Measurements from ENCODE around the gene CDH23.

Gene CDH23

DNA sequence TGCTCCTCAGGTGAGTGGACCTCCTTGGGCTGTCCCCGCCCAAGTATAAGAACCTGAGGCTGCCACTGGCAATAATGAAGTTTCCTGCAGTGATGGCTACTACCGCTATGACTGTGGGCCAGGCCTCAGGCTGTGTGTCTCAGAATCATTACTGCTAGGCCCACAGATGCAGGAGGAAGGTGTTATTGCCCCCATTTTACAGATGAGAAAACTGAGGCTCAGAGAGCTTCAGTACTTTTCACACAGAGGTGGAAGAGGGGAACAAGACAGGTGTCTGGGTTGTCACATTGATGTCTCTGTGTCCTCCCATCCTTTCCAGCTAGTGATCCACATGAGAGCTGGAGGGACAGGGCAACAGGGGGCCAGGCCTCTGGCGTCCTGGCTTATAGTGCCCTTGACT, 155.2 kb downstream of the CDH23 start:
- Histone ChIP-seq H3K4me1 (ENCODE audit: insufficient read depth, low read length) (no peaks in the 10 kb centered on the region), H3K4me3 (ENCODE audit: low read depth in 1 of 2, low read length in 2 of 2) (no peak overlapping the region), H3K9me3 (ENCODE audit: low read length) (no peaks in the 10 kb centered on the region), H3K27me3 (ENCODE audit: control insufficient read depth in 1 of 2, insufficient read depth in 2 of 2, low read length in 2 of 2) (no peaks in the 10 kb centered on the region), H3K36me3 (ENCODE audit: insufficient read depth, low read length) (no peaks in the 10 kb centered on the region), H3K27ac (ENCODE audit: low read depth, low read length) (no peak overlapping the region), H3K9ac (ENCODE audit: low read length) (no peak overlapping the region)

DNA sequence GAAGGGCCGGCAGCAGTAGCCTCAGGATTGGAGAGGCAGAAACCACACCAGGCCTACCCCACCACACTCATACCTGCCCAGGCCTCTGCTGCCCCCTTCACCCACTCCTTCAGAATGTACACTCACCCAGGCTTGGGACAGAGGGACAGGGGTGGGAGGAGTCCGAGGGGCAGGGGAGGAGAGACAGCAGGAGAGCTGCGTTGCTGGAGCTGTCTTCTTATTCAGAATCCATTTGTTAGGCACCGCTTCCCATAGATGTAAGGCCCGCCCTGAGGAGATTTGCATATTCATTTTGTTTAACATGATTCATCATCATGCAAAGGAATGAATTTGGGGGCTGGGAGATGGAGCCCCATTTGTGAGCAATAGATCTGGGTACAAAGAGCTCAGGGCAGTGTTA, 156.7 kb downstream of the CDH23 start:
- H3K36me3 ChIP-seq (ENCODE audit: insufficient read depth, low read length), result no peaks in the 10 kb centered on the region
- H3K9me3 ChIP-seq (ENCODE audit: low read length), result no peaks in the 10 kb centered on the region
- no peak overlapping the region for H3K27ac ChIP-seq (ENCODE audit: low read depth, low read length)
- no peak overlapping the region for H3K9ac ChIP-seq (ENCODE audit: low read length)
- H3K4me1 ChIP-seq (ENCODE audit: insufficient read depth, low read length), result no peaks in the 10 kb centered on the region
- H3K27me3 ChIP-seq (ENCODE audit: control insufficient read depth in 1 of 2, insufficient read depth in 2 of 2, low read length in 2 of 2), result no peaks in the 10 kb centered on the region
- H3K4me3 ChIP-seq (ENCODE audit: low read depth in 1 of 2, low read length in 2 of 2), result no peak overlapping the region

DNA sequence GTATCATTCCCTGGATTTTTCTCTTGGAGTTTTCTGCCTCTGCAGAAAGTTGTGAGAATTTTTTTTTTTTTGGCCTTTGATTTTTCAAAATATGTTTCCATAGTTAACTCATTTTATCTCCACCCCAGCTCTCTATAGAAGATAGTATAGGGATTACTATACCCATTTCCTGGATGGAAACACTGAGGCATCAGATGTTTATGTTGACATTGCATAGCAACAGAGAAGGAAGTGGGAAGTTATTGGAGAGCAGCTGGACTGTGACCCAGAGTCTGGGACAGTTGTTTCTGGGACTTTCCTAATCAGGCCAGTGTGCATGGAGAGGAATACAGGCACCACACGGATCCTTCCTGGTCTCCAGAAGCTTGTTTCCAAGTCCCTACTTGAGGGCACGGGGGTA, 158.0 kb downstream of the CDH23 start:
- no peaks in the 10 kb centered on the region for H3K9me3 ChIP-seq (ENCODE audit: low read length)
- H3K9ac ChIP-seq (ENCODE audit: low read length), result no peak overlapping the region
- no peaks in the 10 kb centered on the region for H3K4me1 ChIP-seq (ENCODE audit: insufficient read depth, low read length)
- no peak overlapping the region for H3K27ac ChIP-seq (ENCODE audit: low read depth, low read length)
- no peak overlapping the region for H3K4me3 ChIP-seq (ENCODE audit: low read depth in 1 of 2, low read length in 2 of 2)
- H3K36me3 ChIP-seq (ENCODE audit: insufficient read depth, low read length), result no peaks in the 10 kb centered on the region
- H3K27me3 ChIP-seq (ENCODE audit: control insufficient read depth in 1 of 2, insufficient read depth in 2 of 2, low read length in 2 of 2), result no peaks in the 10 kb centered on the region

DNA sequence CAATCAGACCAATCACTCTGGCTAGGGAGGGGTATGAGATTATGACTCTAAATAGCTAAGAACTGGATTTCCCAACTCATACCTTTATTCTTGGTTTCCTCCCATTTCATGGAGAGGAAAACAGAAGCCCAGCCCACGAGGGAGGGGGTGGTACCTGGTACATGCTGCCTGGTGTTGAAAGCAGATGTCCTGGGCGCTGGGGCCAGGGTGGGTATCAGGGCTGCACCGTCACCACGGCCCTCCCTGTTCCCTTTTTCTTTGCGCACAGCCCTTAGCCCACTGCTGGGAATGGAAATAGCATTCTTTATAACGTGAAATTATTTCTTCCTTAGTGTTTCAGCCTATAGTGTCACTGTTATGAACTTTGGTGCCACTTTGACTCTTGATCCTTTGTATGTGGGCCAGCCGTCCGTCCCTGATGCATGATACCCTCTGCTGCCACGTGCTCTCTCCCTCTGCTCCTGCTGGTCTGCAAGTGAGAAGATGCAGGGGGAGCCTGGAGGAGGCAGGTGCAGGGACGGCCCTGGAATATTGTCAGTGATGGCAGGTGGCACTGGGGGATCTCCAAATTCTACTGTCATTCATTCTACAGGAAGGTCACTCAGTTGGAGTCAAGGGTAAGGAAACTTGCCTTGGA, 158.5 kb downstream of the CDH23 start:
- Histone ChIP-seq H3K27ac (ENCODE audit: low read depth, low read length) (no peak overlapping the region), H3K36me3 (ENCODE audit: insufficient read depth, low read length) (no peaks in the 10 kb centered on the region), H3K9me3 (ENCODE audit: low read length) (no peaks in the 10 kb centered on the region), H3K9ac (ENCODE audit: low read length) (no peak overlapping the region), H3K4me1 (ENCODE audit: insufficient read depth, low read length) (no peaks in the 10 kb centered on the region), H3K27me3 (ENCODE audit: control insufficient read depth in 1 of 2, insufficient read depth in 2 of 2, low read length in 2 of 2) (no peaks in the 10 kb centered on the region), H3K4me3 (ENCODE audit: low read depth in 1 of 2, low read length in 2 of 2) (no peak overlapping the region)

- no peaks in the 10 kb centered on the region for H3K36me3 ChIP-seq (ENCODE audit: insufficient read depth, low read length)
- H3K27ac ChIP-seq (ENCODE audit: low read depth, low read length), result no peak overlapping the region
- no peaks in the 10 kb centered on the region for H3K4me1 ChIP-seq (ENCODE audit: insufficient read depth, low read length)
- H3K9ac ChIP-seq (ENCODE audit: low read length), result no peak overlapping the region
- no peaks in the 10 kb centered on the region for H3K27me3 ChIP-seq (ENCODE audit: control insufficient read depth in 1 of 2, insufficient read depth in 2 of 2, low read length in 2 of 2)
- no peaks in the 10 kb centered on the region for H3K9me3 ChIP-seq (ENCODE audit: low read length)
- no peak overlapping the region for H3K4me3 ChIP-seq (ENCODE audit: low read depth in 1 of 2, low read length in 2 of 2)
These were observed 159.0 kb downstream of the CDH23 start for GRCh38 chr10:71555724-71556119.

- Histone ChIP-seq H3K4me1 (ENCODE audit: insufficient read depth, low read length) (no peaks in the 10 kb centered on the region), H3K36me3 (ENCODE audit: insufficient read depth, low read length) (no peaks in the 10 kb centered on the region), H3K9ac (ENCODE audit: low read length) (no peak overlapping the region), H3K4me3 (ENCODE audit: low read depth in 1 of 2, low read length in 2 of 2) (no peak overlapping the region), H3K27me3 (ENCODE audit: control insufficient read depth in 1 of 2, insufficient read depth in 2 of 2, low read length in 2 of 2) (no peaks in the 10 kb centered on the region), H3K9me3 (ENCODE audit: low read length) (no peaks in the 10 kb centered on the region), H3K27ac (ENCODE audit: low read depth, low read length) (no peak overlapping the region)
These were observed 162.3 kb downstream of the CDH23 start for GRCh38 chr10:71558991-71559390.

GRCh38 chr10:71561003-71561574, 164.4 kb downstream of the CDH23 start:
- H3K36me3 ChIP-seq (ENCODE audit: insufficient read depth, low read length), result no peaks in the 10 kb centered on the region
- H3K4me1 ChIP-seq (ENCODE audit: insufficient read depth, low read length), result no peaks in the 10 kb centered on the region
- no peak overlapping the region for H3K4me3 ChIP-seq (ENCODE audit: low read depth in 1 of 2, low read length in 2 of 2)
- H3K9ac ChIP-seq (ENCODE audit: low read length), result no peak overlapping the region
- no peaks in the 10 kb centered on the region for H3K27me3 ChIP-seq (ENCODE audit: control insufficient read depth in 1 of 2, insufficient read depth in 2 of 2, low read length in 2 of 2)
- H3K27ac ChIP-seq (ENCODE audit: low read depth, low read length), result no peak overlapping the region
- no peaks in the 10 kb centered on the region for H3K9me3 ChIP-seq (ENCODE audit: low read length)

- no peak overlapping the region for H3K9ac ChIP-seq (ENCODE audit: low read length)
- no peaks in the 10 kb centered on the region for H3K27me3 ChIP-seq (ENCODE audit: control insufficient read depth in 1 of 2, insufficient read depth in 2 of 2, low read length in 2 of 2)
These were observed 165.5 kb downstream of the CDH23 start for GRCh38 chr10:71562181-71562580.

GRCh38 chr10:71562904-71563303, 166.2 kb downstream of the CDH23 start:
- Histone ChIP-seq H3K27ac (ENCODE audit: low read depth, low read length) (no peak overlapping the region), H3K36me3 (ENCODE audit: insufficient read depth, low read length) (no peaks in the 10 kb centered on the region), H3K9ac (ENCODE audit: low read length) (no peak overlapping the region), H3K9me3 (ENCODE audit: low read length) (no peaks in the 10 kb centered on the region), H3K4me1 (ENCODE audit: insufficient read depth, low read length) (no peaks in the 10 kb centered on the region), H3K4me3 (ENCODE audit: low read depth in 1 of 2, low read length in 2 of 2) (no peak overlapping the region), H3K27me3 (ENCODE audit: control insufficient read depth in 1 of 2, insufficient read depth in 2 of 2, low read length in 2 of 2) (no peaks in the 10 kb centered on the region)

More at GRCh38 chr10:71562181-71562580, 165.5 kb downstream of the CDH23 start:
- Histone ChIP-seq H3K4me1 (ENCODE audit: insufficient read depth, low read length) (no peaks in the 10 kb centered on the region), H3K27ac (ENCODE audit: low read depth, low read length) (no peak overlapping the region), H3K9me3 (ENCODE audit: low read length) (no peaks in the 10 kb centered on the region), H3K36me3 (ENCODE audit: insufficient read depth, low read length) (no peaks in the 10 kb centered on the region), H3K4me3 (ENCODE audit: low read depth in 1 of 2, low read length in 2 of 2) (no peak overlapping the region)

GRCh38 chr10:71564194-71564820, 167.6 kb downstream of the CDH23 start:
- H3K4me1 ChIP-seq (ENCODE audit: insufficient read depth, low read length), result no peaks in the 10 kb centered on the region
- no peaks in the 10 kb centered on the region for H3K27me3 ChIP-seq (ENCODE audit: control insufficient read depth in 1 of 2, insufficient read depth in 2 of 2, low read length in 2 of 2)
- H3K36me3 ChIP-seq (ENCODE audit: insufficient read depth, low read length), result no peaks in the 10 kb centered on the region
- H3K27ac ChIP-seq (ENCODE audit: low read depth, low read length), result no peak overlapping the region
- H3K4me3 ChIP-seq (ENCODE audit: low read depth in 1 of 2, low read length in 2 of 2), result no peak overlapping the region
- H3K9ac ChIP-seq (ENCODE audit: low read length), result no peak overlapping the region
- H3K9me3 ChIP-seq (ENCODE audit: low read length), result no peaks in the 10 kb centered on the region

DNA sequence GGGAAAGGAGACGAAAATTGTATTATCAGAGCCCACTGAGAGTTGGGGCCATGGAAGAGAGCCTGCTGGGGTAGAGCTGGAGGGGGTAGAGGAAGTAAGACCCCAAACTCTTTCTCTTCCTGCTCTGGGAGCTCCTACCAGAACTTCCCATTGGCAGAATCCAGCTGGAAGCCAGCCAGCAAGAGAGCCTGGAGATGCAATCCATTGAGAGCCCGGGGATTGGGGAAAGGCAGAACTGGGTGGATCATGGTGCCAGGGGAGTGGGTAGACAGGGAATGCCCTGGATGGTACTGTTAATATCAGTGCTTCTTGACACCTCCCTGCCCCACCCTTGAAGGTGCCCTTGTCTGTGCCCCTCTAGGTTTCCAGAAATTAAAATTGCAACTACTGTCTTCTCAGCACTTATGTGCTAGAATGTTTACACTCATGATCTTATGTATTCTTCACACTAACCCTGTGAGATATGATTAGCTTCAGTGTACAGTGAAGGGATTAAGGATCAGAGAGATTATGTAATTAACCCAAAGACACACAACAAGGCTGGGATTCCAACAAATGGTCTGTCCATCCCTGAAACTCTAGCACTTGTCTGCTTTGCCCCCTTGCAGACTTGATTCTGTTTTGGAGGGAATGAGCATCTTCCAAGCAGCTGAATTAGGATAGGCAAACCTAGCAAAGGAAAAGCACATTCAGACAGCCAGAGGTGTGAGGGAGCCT, 168.7 kb downstream of the CDH23 start:
- Histone ChIP-seq H3K9me3 (ENCODE audit: low read length) (no peaks in the 10 kb centered on the region), H3K27me3 (ENCODE audit: control insufficient read depth in 1 of 2, insufficient read depth in 2 of 2, low read length in 2 of 2) (no peaks in the 10 kb centered on the region), H3K36me3 (ENCODE audit: insufficient read depth, low read length) (no peaks in the 10 kb centered on the region), H3K4me3 (ENCODE audit: low read depth in 1 of 2, low read length in 2 of 2) (no peak overlapping the region), H3K9ac (ENCODE audit: low read length) (no peak overlapping the region), H3K27ac (ENCODE audit: low read depth, low read length) (no peak overlapping the region), H3K4me1 (ENCODE audit: insufficient read depth, low read length) (no peaks in the 10 kb centered on the region)
